ENCODE data around the gene TP53.

Gene TP53

DNA sequence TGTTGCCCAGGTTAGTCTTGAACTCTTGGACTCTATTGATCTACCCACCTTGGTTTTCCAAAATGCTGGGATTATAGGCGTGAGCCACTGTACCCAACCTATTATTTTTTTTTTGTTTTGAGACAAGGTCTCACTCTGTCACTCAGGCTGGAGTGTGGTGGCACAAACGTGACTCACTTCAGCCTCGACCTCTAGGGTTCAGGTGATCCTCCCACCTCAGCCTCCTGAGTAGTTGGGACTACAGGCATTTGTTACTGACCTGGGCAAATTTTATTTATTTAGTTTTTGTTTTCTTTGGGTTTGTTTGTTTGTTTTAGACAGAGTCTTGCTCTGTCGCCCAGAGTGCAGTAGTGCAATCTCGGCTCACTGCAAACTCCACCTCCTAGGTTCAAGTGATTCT is 63.6 kb downstream of the TP53 start:
- H3K4me1 ChIP-seq (ENCODE audit: insufficient read depth, poor library complexity, severe bottlenecking), result no peaks in the 10 kb centered on the region
- no peak overlapping the region for H3K27ac ChIP-seq (ENCODE audit: poor library complexity, severe bottlenecking)
- no peaks in the 10 kb centered on the region for H3K27me3 ChIP-seq (ENCODE audit: insufficient read depth, poor library complexity, severe bottlenecking)
- H3K9me3 ChIP-seq (ENCODE audit: severe bottlenecking), result no peaks in the 10 kb centered on the region
- DNase-seq (ENCODE audit: low spot score) (no peak), ATAC-seq (ENCODE audit: low read depth) (no peak)
- H3K36me3 ChIP-seq (ENCODE audit: low read depth), result no peaks in the 10 kb centered on the region
- no peak overlapping the region for H3K4me3 ChIP-seq (ENCODE audit: severe bottlenecking)
- TF ChIP-seq, protein P1, sequence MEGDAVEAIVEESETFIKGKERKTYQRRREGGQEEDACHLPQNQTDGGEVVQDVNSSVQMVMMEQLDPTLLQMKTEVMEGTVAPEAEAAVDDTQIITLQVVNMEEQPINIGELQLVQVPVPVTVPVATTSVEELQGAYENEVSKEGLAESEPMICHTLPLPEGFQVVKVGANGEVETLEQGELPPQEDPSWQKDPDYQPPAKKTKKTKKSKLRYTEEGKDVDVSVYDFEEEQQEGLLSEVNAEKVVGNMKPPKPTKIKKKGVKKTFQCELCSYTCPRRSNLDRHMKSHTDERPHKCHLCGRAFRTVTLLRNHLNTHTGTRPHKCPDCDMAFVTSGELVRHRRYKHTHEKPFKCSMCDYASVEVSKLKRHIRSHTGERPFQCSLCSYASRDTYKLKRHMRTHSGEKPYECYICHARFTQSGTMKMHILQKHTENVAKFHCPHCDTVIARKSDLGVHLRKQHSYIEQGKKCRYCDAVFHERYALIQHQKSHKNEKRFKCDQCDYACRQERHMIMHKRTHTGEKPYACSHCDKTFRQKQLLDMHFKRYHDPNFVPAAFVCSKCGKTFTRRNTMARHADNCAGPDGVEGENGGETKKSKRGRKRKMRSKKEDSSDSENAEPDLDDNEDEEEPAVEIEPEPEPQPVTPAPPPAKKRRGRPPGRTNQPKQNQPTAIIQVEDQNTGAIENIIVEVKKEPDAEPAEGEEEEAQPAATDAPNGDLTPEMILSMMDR (IDR thresholded peaks at IDR 0.05; ENCODE audit: poor library complexity, severe bottlenecking), result no peak

DNA sequence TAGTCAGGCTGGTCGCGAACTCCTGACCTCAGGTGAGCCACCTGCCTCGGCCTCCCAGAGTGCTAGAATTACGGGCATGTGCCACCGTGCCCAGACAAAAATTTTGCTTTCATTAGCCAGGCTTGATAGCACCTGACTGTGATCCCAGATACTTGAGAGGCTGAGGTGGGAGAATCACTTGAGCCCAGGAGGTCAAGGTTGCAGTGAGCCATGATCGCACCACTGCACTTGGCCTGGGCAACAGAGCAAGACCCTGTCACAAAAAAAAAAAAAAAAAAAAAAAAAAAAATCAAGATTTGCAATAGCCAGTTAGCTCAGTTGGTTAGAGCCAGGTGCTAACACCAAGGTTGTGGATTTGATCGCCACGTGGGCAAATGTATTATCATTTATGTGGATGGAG is 66.5 kb downstream of the TP53 start:
- Histone ChIP-seq H3K27me3 (ENCODE audit: insufficient read depth, poor library complexity, severe bottlenecking) (no peaks in the 10 kb centered on the region), H3K4me3 (ENCODE audit: severe bottlenecking) (no peak overlapping the region), H3K4me1 (ENCODE audit: insufficient read depth, poor library complexity, severe bottlenecking) (no peaks in the 10 kb centered on the region), H3K9me3 (ENCODE audit: severe bottlenecking) (no peaks in the 10 kb centered on the region), H3K27ac (ENCODE audit: poor library complexity, severe bottlenecking) (no peak overlapping the region), H3K36me3 (ENCODE audit: low read depth) (no peaks in the 10 kb centered on the region)
- DNase-seq (ENCODE audit: low spot score) (no peak), ATAC-seq (ENCODE audit: low read depth) (no peak)
- TF ChIP-seq, protein P1 (IDR thresholded peaks at IDR 0.05; ENCODE audit: poor library complexity, severe bottlenecking), result no peak

DNA sequence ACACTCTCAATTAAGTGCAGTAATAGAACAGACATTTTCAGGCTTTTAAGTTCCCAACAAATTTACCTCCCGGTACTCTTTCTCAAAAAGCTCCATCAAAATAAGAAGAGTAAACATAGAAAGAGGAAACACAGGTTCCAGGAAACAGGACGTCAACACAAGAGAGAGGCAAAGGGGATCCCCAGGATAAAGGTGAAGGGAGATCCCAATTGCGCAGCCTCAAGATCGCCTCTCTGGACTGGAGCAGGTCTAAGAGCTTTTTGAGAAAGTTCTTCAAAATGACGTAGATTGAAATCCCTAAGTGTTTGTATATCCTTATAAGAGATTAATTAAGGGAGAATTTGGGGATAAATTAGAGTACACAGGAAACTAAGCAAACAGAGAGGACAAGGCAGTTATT is 68.7 kb downstream of the TP53 start:
- ATAC-seq (ENCODE audit: low read depth), result no peak
- Histone ChIP-seq H3K36me3 (ENCODE audit: low read depth) (0 out of 2 replicates have a peak, but pooled peaks cover under 1% of the 10 kb centered on the region), H3K27ac (ENCODE audit: poor library complexity, severe bottlenecking) (no peak overlapping the region), H3K4me3 (ENCODE audit: severe bottlenecking) (no peak overlapping the region), H3K9me3 (ENCODE audit: severe bottlenecking) (no peaks in the 10 kb centered on the region), H3K4me1 (ENCODE audit: insufficient read depth, poor library complexity, severe bottlenecking) (no peaks in the 10 kb centered on the region), H3K27me3 (ENCODE audit: insufficient read depth, poor library complexity, severe bottlenecking) (no peaks in the 10 kb centered on the region)
- TF ChIP-seq, protein P1 (IDR thresholded peaks at IDR 0.05; ENCODE audit: poor library complexity, severe bottlenecking), result no peak
- no peak for DNase-seq (ENCODE audit: low spot score)

Data from RWPE2 (cell line).